GM23338 (cell line): Measurements from ENCODE around the gene PAX5. TPM values are rescaled to one million over a fixed set of nuclear protein-coding genes. Genes with fewer than 3 reads are reported as not detected.

Source experiments
- ATAC-seq: fragments of 200-7000 bp; cut with Tn5 transposase; 3 replicates; pipeline ENCODE4 v1.9.1; 2020
- DNase-seq: peaks from one replicate; pipeline ENCODE4 v3.0.0-alpha.2; 2015; ENCODE audit warnings: low spot score
- H2AFZ ChIP-seq: fragments of 200-600 bp; sonication (generic); 2 replicates; pipeline ENCODE4 v1.8.0; 2016; ENCODE audit warnings: antibody characterized with exemption, mild to moderate bottlenecking, moderate library complexity
- H3F3A ChIP-seq: fragments of 200-600 bp; sonication (generic); replicated peaks from 2 replicates; pipeline ENCODE4 v1.8.0; 2017; ENCODE audit warnings: antibody characterized with exemption, mixed run types, low read depth
- H3K27ac ChIP-seq: fragments of 200-600 bp; sonication (generic); 2 replicates; pipeline ENCODE4 v1.6.1; 2016; ENCODE audit warnings: low read depth
- H3K27me3 ChIP-seq: fragments of 200-600 bp; sonication (generic); 2 replicates; pipeline ENCODE4 v1.8.0; 2016; ENCODE audit warnings: mild to moderate bottlenecking, mixed run types, moderate library complexity; ENCODE audit not compliant: insufficient read depth
- H3K36me3 ChIP-seq: fragments of 200-600 bp; sonication (generic); 2 replicates; pipeline ENCODE4 v1.8.0; 2016; ENCODE audit warnings: mild to moderate bottlenecking; ENCODE audit not compliant: insufficient read depth
- H3K4me1 ChIP-seq: fragments of 200-600 bp; sonication (generic); 2 replicates; pipeline ENCODE4 v1.8.0; 2016; ENCODE audit warnings: mild to moderate bottlenecking, moderate library complexity; ENCODE audit not compliant: insufficient read depth
- H3K4me2 ChIP-seq: fragments of 200-600 bp; sonication (generic); 2 replicates; pipeline ENCODE4 v1.7.1; 2017; ENCODE audit warnings: mixed run types
- H3K4me3 ChIP-seq: fragments of 200-600 bp; sonication (generic); 2 replicates; pipeline ENCODE4 v1.6.1; 2016; ENCODE audit warnings: mixed run types
- H3K79me2 ChIP-seq: fragments of 200-600 bp; sonication (generic); replicated peaks from 2 replicates; pipeline ENCODE4 v1.8.0; 2017; ENCODE audit warnings: mild to moderate bottlenecking; ENCODE audit not compliant: insufficient read depth
- H3K9me2 ChIP-seq: fragments of 200-600 bp; sonication (generic); 2 replicates; pipeline ENCODE4 v1.8.0; 2017; ENCODE audit not compliant: insufficient read depth
- H4K20me1 ChIP-seq: fragments of 200-600 bp; sonication (generic); replicated peaks from 2 replicates; pipeline ENCODE4 v1.8.0; 2017; ENCODE audit warnings: mild to moderate bottlenecking; ENCODE audit not compliant: insufficient read depth
- H3K27ac Mint-ChIP-seq: 2 replicates; pipeline ENCODE4 v1.8.0; 2020; ENCODE audit warnings: inconsistent platforms, mild to moderate bottlenecking, moderate library complexity, mixed read lengths
- H3K27me3 Mint-ChIP-seq: 3 replicates; pipeline ENCODE4 v1.8.0; 2022; ENCODE audit warnings: low read depth, mild to moderate bottlenecking, moderate library complexity, mixed read lengths, inconsistent platforms; ENCODE audit not compliant: insufficient read depth, poor library complexity
- H3K36me3 Mint-ChIP-seq: 3 replicates; pipeline ENCODE4 v1.8.0; 2021; ENCODE audit warnings: low read depth, mild to moderate bottlenecking, inconsistent platforms, moderate library complexity, mixed read lengths
- H3K4me1 Mint-ChIP-seq: 3 replicates; pipeline ENCODE4 v1.8.0; 2020; ENCODE audit warnings: mild to moderate bottlenecking, inconsistent platforms, mixed read lengths
- H3K4me3 Mint-ChIP-seq: 3 replicates; pipeline ENCODE4 v1.8.0; 2021; ENCODE audit warnings: moderate library complexity, mild to moderate bottlenecking, inconsistent platforms, mixed read lengths
- H3K9me3 Mint-ChIP-seq: 3 replicates; pipeline ENCODE4 v1.8.0; 2020; ENCODE audit warnings: moderate library complexity, mild to moderate bottlenecking, inconsistent platforms, mixed read lengths
- CREB1 ChIP-seq: fragments of 250-450 bp; sonication (Bioruptor Pico); IDR thresholded peaks from 2 replicates; pipeline ENCODE4 v1.5.0; 2020; ENCODE audit warnings: low read depth, mild to moderate bottlenecking, moderate library complexity
- CTCF ChIP-seq, 2 experiments: fragments of 200-600 bp in 1 of 2; sonication (generic) in 1 of 2; conservative IDR thresholded peaks; 2 replicates each; pipeline versions ENCODE4 v1.5.1 to v1.6.1; 2016 to 2017; ENCODE audit warnings: antibody characterized with exemption in 2 of 2, low read depth in 2 of 2, mild to moderate bottlenecking in 2 of 2, moderate library complexity in 1 of 2
- ETS1 ChIP-seq: IDR thresholded peaks from 2 replicates; pipeline ENCODE4 v1.6.1; 2016; ENCODE audit warnings: antibody characterized with exemption
- EZH2 ChIP-seq: fragments of 200-600 bp; sonication (generic); IDR thresholded peaks from one replicate; pipeline ENCODE4 v1.8.0; 2017; ENCODE audit warnings: antibody characterized with exemption, mild to moderate bottlenecking, low read depth; ENCODE audit not compliant: unreplicated experiment
- EZH2phosphoT487 ChIP-seq: fragments of 200-600 bp; sonication (generic); IDR thresholded peaks from one replicate; pipeline ENCODE4 v1.8.1; 2018; ENCODE audit warnings: antibody characterized with exemption; ENCODE audit not compliant: unreplicated experiment
- JUNB ChIP-seq: IDR thresholded peaks from one replicate; pipeline ENCODE4 v1.6.1; 2016; ENCODE audit warnings: antibody characterized with exemption; ENCODE audit not compliant: unreplicated experiment
- NANOG ChIP-seq: IDR thresholded peaks from 2 replicates; pipeline ENCODE4 v1.6.1; 2016; ENCODE audit warnings: antibody characterized with exemption, borderline replicate concordance
- POLR2AphosphoS5 ChIP-seq: IDR thresholded peaks from 2 replicates; pipeline ENCODE4 v1.6.1; 2016; ENCODE audit warnings: antibody characterized with exemption, low read depth
- REST ChIP-seq: IDR thresholded peaks from one replicate; pipeline ENCODE4 v1.6.1; 2018; ENCODE audit warnings: antibody characterized with exemption; ENCODE audit not compliant: unreplicated experiment
- STAT1 ChIP-seq: IDR thresholded peaks from one replicate; pipeline ENCODE4 v1.6.1; 2016; ENCODE audit warnings: antibody characterized with exemption; ENCODE audit not compliant: unreplicated experiment
- ZNF114 ChIP-seq: fragments of 250-450 bp; sonication (Bioruptor Pico); IDR thresholded peaks from 2 replicates; pipeline ENCODE4 v1.5.0; 2020; ENCODE audit warnings: mild to moderate bottlenecking, moderate library complexity
- ZNF331 ChIP-seq: fragments of 250-450 bp; sonication (Bioruptor Pico); IDR thresholded peaks from 2 replicates; pipeline ENCODE4 v1.5.0; 2020; ENCODE audit warnings: low read depth, mild to moderate bottlenecking, moderate library complexity
- ZNF462 ChIP-seq: fragments of 250-450 bp; sonication (Bioruptor Pico); IDR thresholded peaks from 2 replicates; pipeline ENCODE4 v1.5.0; 2020; ENCODE audit warnings: mild to moderate bottlenecking, moderate library complexity
- polyA plus RNA-seq: library from polyadenylated mRNA; unstranded; fragments of >200 nt; fragmentation: Nextera tagmentation; extraction: Ambion mirVana; gene quantifications from 2 replicates; pipeline ENCODE4 v1.2.1, GENCODE V29; 2016
- total RNA-seq: library from RNA; depleted of rRNA; stranded (reverse); fragments of >200 nt; shearing (Covaris generic); gene quantifications from 2 replicates; pipeline ENCODE4 v1.2.3, GENCODE V29; 2014

PAX5 gene
- total and polyA plus RNA-seq, 2 experiments from 2014 or later: 0.17 to 0.60 TPM

- Histone ChIP-seq H3K4me1 (no peaks in the 10 kb centered on the region), H3K36me3 (no peaks in the 10 kb centered on the region), H3K4me3 (no peak overlapping the region), H3K9me2 (no peaks in the 10 kb centered on the region), H2AFZ (no peak overlapping the region), H3K79me2 (no peaks in the 10 kb centered on the region), H4K20me1 (no peaks in the 10 kb centered on the region), H3K4me2 (no peak overlapping the region), H3K27me3 (peaks cover 14% of the 10 kb centered on the region), H3K27ac (no peak overlapping the region), H3F3A (no peaks in the 10 kb centered on the region)
- TF ChIP-seq ZNF331 (CRISPR knock-in tag) (no peak), ZNF114 (CRISPR knock-in tag) (no peak), JUNB (no peak), CREB1 (CRISPR knock-in tag) (no peak), CTCF (conservative IDR thresholded peaks at IDR 0.05; ENCODE audit: low read depth in 2 of 2) (no peak), EZH2phosphoT487 (no peak), ZNF462 (CRISPR knock-in tag) (no peak), ETS1 (no peak), EZH2 (no peak), STAT1 (no peak), NANOG (no peak), REST (no peak), POLR2AphosphoS5 (no peak)
- H3K4me1 Mint-ChIP-seq: peaks cover 5% of the 10 kb centered on the region
- no peaks in the 10 kb centered on the region for H3K36me3 Mint-ChIP-seq
- H3K4me3 Mint-ChIP-seq: no peak overlapping the region
- ATAC-seq: no peak
- no peak overlapping the region for H3K27ac Mint-ChIP-seq
- H3K27me3 Mint-ChIP-seq: peaks cover 9% of the 10 kb centered on the region
- DNase-seq: no peak
- no peaks in the 10 kb centered on the region for H3K9me3 Mint-ChIP-seq
Observed at GRCh38 chr9:36813154-36813553, 220.9 kb downstream of the PAX5 start.
